GM21717 (cell line): ENCODE measurements around the gene TRIM62.
"Not testable (repeated sequence)": the region's sequence is repeated elsewhere in the genome, so short reads cannot be mapped to it uniquely, and the experiment has no call there.

Source experiments
- ATAC-seq: cut with Tn5 transposase; IDR thresholded peaks from one replicate; pipeline ENCODE4 v1.9.1; 2021; ENCODE audit warnings: mild to moderate bottlenecking, moderate library complexity; ENCODE audit not compliant: unreplicated experiment

Gene TRIM62

DNA sequence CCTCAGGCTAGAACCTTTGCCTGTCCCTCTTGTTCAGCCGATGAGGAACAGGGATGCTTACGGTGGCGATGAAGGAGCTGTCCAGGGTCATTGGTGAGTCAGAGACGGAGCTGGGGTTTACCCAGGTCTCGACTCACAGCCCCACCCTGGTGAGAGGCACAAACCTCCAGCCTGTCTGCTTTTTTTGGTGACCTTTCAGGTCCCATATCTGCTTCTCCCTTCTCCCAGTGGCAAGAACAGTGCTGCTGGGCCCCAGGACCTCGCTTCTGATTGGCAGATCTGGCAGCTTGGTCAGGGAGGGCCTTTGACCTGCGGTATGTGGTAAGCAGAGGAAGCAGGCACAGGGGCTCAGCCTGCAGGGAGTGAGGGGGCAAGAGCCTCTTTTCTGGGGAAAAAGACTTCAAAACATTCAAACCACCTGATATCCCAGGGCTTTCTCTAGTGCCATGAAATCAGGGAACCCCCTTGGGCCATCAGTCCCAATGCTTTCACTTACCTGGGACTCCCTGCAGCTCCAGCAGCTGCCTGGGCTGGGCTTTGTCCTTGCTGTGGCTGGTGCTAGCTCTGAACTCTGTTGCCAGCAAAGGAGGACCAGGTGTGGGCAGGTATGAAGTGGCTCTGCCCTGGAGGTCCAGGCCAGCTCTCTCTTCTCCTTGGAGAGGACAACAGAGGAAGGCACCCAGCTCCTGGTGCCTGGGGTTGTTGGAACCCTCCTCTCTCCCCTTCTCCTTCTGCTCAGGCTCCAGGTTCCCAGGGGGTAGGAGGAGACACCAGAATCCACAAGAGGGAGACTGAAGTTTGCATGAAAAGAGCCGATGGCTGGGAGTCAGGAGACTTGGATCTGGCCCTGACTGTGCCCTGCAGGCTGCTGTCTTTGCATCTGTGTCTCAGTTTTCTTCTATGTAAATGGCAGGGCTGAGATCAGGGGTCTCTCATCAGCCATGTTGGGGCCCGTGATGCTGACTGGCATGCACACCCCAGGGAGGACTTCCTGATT lies 41.4 kb downstream of the TRIM62 start:
- ATAC-seq, result no peak

DNA sequence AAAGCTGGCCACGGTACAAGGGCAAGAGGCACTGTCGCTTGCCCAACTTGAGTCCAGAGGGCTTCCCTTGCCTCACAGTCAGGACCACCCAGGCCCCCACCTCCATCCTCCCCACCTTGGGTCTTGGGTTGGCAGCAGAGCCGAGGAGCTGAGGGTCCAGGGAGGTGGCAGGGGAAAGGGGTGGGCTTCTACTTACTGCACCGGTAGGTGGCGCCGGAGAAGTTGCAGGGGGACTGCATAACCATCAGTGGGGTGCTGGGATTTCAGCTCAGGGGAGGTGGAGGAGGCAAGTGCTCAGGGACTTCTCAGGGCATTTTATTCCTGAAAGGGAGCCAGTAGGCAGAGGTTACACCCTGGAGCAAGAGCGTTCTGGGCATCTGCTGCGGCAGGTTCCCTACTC lies 44.0 kb downstream of the TRIM62 start:
- ATAC-seq, result no peak

DNA sequence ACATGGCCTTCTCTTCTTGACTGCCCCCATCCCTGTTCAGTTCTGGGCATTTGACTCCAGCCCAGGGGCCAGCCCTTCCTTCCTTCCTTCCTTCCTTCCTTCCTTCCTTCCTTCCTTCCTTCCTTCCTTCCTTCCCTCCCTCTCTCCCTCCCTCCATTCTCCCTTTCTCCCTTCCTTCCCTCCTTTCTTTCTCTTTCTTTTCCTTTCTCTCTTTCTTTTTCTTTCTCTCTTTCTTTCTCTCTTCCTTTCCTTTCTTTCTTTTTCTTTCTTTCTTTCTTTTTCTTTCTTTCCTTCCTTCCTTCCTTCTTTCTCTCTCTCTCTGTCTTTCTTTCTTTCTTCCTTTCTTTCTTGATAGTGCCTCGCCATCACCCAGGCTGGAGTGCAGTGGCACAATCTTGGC lies 45.8 kb downstream of the TRIM62 start:
- ATAC-seq, result not testable (repeated sequence)

DNA sequence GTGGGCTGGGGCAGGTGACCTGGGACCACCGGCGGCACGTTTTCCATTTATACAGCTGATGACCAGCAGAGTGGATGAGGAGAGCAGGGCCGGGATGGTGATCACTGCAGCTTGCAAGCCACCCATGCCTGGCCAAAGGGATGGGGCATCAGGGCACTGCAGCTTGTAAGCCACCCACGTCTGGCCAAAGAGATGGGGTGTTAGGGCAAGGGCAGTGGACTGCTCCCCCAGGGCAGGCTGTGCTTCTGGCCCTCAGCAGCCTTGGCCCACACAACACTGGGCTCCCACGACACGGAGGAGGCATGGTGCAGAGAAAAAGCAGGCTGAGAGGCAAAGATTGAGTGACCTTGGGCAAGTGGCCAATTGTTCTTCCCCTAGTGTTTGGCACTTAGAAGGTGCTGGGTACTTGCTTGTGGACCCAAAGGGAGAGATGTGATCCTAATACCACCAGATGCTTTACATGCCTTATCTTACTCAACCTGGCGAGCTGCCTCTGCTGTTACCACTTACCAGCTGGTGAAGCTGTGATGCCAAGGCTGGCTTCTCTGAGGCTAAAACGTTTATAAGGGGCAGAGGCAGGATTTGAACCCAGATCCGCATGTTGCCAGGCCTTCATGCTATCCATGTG lies 48.3 kb downstream of the TRIM62 start:
- ATAC-seq, result no peak

DNA sequence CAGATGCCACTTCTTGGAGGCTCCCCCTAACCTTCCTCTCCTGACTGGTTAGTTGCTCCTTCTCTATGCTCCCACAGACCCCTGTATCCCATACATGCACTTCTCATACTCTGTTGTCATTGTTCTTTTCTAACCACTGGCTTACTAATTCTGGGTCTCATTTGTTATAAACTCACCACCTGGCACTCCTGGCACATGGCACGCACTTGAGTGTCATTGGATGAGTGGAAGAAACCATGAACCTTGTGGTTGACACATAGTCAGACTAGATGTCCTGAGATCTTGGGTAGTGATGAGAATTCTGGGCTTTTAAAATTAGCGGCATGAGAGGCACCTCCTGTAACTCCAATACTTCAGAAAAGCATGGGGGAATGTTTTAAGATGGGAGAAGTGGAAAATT lies 49.3 kb downstream of the TRIM62 start:
- ATAC-seq, result no peak

DNA sequence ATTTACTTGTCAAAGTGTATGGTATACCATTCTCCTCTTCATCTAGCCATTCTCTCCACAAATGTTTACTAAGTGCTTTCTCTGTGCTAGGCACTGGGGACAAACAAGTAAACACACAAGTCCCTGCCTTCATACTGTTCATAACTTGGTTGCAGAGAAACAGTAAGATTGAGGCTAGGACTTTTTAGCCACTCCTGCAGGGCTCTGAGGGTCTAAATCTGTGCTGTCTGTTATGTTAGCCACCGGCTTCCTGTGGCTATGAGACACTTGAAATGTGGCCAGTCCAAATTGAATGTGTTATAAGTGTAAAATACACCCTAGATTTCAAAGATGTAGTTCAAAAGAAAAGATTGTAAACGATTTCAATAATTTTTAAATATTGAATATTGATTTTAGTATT lies 50.7 kb downstream of the TRIM62 start:
- no peak for ATAC-seq

DNA sequence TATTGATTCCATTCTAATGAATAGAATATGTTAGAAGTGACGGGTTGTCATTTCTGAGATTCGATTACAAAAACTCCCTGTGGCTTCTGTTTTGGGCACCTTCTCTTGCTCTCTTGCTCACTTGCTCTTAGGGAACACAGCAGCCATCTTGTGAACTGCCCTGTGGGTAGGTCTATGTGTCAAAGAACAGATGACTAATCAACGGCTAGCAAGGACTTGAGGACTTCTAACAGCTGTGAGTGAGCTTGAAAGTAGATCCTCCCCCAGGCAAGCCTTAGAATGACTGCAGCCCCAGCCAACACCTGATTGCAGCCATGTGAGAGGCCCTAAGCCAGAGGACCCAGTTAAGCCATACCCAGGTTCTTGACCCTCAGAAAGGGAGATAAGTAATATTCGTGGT lies 51.5 kb downstream of the TRIM62 start:
- no peak for ATAC-seq

DNA sequence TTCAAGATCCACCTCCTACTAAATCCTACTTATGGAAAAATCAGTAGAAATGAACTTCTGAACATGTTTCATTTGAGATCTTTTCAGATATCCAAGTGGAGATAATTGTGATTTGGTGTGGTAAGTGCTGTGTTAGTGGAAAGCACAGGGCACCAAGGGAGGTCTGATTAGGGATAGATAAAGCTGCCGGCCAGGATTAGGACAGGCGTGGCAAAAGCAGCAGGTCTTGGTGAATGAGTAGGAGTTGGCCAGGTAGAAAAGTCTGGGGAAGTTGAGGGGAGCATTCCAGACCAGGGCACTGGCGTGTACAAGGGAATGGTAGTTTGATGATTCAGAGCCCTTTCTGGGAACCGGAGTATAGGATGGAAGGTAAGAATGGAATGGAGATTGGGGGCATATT lies 53.1 kb downstream of the TRIM62 start:
- no peak for ATAC-seq

DNA sequence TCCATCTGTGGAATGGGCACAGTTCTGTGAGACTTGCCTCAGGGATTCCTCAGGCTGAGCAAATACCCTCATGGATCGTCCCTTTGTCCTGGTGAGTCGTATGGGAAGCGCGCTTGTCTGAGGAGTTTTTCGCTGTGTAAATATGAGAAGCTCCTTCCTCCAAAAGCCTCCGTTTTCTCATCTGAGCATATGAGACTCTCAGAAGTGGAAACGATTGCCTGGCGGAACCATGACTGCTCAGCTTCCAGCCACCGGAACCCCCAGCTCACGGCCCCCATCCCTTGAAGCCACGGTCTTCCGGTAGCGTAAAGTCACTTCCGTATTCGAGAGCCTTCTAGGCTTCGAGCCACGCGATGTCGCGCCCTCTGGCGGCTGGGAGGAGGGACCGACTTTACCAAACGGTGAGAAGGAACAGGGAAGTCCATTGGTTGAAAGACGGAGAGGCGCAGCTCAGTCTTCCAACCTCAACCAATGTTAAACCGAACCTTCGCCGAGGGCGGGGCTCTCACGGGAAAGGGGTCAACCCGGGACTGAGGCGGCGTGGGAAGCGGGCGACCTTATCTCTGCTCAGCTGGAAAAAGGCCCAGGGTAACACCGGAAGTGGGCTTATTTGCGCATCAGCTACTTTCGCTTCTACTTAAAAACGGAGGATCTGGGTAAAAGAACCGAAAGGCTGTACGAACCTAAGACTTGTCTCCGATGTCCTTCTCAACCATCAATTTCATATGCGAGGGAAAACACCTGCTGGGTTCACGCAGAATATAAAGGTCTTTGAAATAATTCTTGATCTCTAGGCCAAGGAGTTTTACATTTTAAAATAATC lies 54.6 kb downstream of the TRIM62 start:
- ATAC-seq, result peak; percentile 93

DNA sequence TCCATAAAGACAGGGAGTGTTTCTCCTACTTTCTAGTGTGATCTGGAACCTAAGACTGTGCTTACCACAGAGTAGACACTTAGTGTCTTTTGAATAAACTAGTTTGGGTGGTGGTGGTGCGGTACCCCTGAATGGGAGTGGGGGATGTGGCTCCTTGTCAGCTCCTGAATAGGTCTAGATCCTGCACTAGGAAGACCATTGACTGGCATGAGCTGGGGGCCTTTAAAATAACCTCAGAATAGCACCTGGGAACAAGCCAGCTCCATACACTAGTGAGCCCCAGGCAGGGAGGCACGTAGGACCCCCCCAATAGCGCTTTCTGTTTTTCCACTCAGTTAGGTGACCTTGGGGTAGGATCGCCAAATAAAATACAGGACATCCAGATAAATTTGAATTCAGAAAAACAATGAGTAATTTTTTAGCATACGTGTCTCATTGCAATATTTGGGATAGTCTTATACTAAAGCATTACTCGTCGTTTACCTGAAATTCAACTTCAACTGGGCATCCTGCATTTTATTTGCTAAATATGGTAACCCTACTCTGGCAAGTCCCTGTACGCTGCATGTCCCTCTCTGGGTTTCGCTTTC lies 55.3 kb downstream of the TRIM62 start:
- no peak for ATAC-seq

DNA sequence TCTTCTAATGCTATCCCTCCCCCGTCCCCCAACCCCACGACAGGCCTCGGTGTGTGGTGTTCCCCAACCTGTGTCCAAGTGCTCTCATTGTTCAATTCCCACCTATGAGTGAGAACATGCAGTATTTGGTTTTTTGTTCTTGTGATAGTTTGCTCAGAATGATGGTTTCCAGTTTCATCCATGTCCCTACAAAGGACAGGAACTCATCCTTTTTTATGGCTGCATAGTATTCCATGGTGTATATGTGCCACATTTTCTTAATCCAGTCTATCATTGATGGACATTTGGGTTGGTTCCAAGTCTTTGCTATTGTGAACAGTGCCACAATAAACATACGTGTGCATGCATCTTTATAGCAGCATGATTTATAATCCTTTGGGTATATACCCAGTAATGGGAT lies 57.2 kb downstream of the TRIM62 start:
- not testable (repeated sequence) for ATAC-seq

DNA sequence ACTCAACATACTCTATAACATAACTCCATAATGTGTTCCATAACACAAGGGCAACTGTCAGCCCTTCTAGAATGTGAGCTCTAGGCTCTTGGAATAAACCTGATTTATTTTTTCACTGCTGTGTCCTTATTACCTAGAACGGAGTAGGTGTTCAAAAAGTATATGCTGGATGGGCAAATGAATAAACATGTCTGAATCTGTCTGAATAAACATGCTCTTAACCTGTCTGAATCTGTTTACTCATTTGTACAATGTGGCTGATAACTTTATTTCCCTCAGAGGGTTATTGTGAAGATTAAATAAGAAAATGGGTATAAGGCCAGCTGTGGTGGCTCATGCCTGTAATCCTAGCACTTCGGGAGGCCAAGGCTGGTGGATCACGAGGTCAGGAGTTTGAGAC lies 58.6 kb downstream of the TRIM62 start:
- ATAC-seq, result no peak

DNA sequence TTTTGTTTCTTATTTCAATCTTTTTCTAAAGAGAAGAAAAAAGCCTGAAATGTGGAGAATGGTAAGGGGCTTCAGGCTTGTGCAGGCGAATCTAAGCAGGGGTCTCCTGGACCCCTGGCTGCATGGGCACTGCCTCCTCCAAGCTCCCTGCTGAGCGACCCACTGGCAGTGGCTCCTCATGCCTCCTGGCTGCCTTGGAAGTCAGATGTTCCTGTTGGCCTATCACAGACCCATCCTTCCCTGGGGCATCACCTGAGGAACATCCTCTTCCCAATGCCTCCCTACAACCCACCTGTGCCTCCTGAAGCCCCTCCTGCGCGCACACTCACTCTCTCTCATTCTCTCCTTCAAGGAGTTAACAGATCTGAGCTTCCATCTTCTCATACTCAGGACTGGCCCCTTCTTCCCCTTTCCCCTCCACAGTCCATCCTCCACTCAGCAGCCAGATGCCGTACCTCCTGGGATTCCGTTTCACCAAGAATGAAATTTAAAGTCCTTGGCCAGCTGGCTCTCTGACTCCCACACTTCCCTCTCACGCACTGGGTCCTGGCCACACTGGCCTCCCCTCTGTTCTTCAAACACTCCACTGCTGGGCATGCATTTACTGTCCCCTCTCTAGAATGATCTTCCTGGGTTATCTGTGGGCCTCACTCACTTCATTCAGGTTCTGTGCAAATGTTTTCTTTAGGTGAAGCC lies 59.2 kb downstream of the TRIM62 start:
- no peak for ATAC-seq

DNA sequence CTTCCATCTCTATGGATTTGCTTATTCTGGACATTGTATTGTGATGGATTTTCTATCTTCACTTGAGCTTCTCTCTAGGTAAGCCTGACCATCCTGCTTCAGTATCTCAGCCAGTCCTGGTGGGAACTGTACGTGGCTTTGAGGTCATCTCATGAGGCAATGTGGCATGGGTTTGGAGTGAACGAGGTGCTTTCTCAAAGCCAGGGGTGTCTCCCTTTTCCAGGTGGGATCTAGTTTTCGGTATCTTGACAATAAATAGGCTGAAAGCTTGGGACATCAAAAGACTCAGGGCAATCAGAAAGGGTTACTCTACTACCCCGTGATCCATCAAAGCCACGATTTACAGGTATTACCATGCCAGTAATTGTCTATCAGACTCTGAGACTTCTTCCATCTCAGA lies 60.1 kb downstream of the TRIM62 start:
- ATAC-seq, result no peak

DNA sequence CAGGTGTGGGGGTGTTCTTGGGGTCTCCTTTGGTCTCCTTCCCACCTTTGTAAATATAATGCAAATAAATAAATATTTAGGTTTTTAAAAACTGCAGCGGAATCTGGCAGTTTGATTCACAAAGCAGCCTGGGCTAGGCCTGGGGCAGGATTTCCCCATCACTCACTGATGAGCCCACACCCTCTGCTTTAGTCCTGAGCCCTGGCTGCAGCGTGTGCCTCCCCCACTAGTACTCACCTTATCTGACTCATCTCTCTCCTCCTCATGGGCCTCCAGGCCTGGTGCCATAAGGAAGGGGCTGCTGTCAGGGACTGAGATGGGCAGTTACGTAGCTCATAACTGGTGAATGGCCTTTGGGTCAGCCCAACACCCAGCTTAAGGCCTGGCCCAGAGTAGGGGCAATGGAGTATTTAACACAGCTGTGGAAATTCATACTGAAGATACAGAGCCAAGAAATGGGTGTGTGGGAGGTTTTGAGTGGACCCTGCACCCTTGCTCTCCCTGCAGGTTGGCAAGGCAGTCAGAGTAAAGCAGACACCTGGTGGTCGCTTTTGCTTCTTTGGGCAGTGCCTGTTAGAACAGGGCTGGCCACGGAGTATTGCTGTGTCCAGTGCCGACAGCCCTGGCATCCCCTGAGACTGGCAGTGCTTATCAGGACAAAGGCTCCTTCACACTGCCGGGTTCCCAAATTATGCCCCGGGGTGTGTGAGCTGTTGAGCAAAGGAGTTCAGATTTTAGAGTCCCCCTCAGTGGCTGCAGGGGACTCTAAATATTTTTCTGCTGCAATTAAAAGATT lies 61.2 kb downstream of the TRIM62 start:
- ATAC-seq, result no peak

DNA sequence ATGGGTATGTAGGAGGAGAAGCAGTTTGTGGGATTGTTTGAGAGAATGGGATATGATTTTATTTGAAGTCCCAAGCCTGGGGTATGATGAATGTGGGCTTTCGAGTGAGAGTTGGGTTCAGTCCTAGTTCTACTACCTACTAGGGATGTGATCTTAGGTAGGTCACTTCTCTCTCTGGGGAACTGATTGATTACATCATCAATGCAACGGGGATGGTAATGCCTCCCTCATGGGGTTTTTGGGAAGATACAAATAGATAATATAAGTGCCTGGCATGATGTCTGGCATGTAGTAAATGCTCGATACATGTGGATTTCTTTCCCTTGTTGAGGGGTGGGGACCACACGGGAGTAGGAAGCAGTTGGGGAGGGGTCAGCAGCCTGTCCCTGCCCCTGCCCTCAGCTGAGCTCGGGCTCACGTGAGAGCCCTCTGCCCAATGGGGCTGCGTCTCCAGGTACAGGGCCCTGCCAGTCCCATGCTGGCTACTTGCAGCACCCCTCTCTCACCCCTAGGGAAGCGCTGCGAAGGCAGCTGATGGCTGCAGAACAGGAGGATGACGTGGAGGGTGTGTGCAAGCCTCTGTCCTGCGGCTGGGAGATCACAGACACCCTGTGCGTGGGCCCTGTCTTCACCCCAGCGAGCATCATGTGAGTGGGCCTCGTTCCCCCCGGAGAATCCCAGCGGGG lies 62.2 kb downstream of the TRIM62 start:
- ATAC-seq, result no peak

DNA sequence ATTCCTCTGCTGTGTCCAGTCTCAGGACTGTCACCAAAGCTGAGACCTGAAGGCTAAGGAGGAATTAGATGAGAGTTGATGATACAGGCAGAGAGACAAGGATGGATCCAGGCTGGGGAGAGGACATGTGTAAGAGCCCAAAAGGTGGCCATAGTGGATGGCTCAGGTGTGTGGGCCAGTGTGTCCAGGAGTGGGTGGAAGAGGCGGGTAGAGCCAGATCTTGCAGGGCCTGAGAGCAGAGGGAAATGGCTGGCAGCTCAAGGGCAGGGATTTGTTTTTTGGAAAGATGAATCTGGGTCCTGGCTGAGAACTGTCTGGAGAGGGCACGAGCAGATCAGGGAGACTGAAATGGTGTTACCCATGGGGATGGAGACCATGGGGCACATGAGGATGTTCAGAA lies 62.8 kb downstream of the TRIM62 start:
- ATAC-seq, result no peak

DNA sequence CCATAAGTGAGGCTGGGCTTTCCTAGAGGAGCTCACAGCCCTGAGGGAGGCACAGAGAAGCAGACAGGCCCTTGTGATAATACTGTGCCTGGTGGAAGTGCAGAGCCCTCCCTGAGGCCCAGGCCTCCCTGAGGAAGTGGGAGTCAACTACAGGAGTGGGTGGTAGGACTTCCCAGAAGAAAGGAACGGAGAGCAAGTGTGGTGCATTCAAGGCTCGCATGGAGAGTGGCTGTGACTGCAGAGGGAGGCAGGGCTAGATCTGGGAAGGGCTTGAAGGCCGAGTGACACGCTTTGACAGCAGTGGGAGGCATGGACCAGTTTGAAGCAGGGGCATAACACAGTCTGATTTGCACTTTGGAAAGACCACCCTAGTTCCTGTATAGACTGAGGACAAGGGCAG lies 63.6 kb downstream of the TRIM62 start:
- ATAC-seq, result no peak

DNA sequence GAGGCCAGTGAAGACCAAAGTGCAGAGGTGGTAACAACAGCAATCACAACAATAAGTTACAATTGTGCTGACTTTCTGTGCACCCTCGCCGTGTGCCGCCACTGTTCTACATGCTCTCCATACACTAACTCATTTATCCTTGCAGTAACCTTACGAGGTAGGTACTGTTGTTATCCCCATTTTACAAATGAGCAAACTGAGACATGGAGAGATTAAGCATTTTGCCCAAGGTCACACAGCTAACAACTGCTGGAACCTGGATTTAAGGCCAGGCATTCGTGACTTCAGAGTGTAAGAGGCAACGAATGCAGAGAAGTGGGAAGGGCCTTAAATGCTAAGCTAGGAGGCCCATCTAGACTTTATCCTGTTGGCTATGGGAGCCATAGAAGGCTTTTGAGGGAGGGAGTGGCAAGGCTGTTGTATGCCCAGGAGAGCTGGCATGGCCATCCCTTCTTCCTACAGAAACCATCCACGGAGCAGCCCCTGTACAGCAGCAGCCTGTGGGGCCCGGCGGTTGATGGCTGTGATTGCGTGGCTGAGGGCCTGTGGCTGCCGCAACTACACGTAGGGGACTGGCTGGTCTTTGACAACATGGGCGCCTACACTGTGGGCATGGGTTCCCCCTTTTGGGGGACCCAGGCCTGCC lies 64.3 kb downstream of the TRIM62 start:
- no peak for ATAC-seq
